RCC 7860 (cell line): ENCODE measurements around the gene COL27A1.

Experiments
- DNase-seq: peaks from one replicate; pipeline ENCODE4 v3.0.0-alpha.2; 2015; ENCODE audit warnings: low spot score
- FAIRE-seq: peaks from 2 replicates; lab custom pipeline; 2012; peaks lifted over from hg19 to GRCh38; lab: Jason Lieb, UNC

The COL27A1 gene

GRCh38 chr9:114237247-114237646, 81.9 kb downstream of the COL27A1 start:
- FAIRE-seq (no peak), DNase-seq (no peak)

DNA sequence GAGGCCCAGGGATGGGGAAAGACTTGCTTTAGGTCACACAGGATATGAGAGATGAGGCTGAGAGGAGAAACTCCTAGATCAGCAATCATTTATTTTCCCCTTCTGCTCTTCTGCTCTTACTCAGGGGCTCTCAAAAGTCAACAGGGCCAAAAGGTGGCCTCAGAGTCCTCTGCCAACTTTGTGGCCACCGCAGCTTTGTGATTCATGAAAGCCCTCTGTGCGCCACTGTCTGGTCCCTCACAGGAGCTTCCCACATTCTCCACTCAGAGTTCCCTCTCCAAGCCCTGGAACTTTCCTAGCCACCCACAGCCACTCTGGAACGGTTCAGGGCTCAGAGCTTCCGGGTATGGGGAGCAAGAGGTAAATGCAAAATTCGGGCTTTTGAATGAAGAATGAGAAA, 82.4 kb downstream of the COL27A1 start:
- DNase-seq (no peak), FAIRE-seq (no peak)

DNA sequence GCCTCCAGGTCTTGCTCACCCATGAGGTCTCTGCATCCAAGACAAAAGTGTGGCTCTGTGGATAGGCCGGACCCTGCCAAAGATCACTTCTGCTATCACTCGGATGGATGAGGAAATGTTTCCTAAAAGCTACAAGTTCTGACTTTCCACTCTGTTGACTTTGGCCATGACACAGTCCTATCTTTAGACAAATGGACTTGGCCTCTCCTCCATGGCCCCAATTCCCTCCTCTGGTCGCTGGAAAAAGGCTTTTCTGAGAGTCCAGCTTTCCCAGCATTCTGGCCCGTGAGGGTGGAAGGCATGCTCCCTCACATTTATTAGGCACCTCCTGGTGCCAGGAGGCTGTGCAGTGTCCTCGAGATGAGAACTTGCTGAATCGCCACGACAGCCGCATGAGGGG, 83.1 kb downstream of the COL27A1 start:
- DNase-seq, result no peak
- FAIRE-seq, result no peak

DNA sequence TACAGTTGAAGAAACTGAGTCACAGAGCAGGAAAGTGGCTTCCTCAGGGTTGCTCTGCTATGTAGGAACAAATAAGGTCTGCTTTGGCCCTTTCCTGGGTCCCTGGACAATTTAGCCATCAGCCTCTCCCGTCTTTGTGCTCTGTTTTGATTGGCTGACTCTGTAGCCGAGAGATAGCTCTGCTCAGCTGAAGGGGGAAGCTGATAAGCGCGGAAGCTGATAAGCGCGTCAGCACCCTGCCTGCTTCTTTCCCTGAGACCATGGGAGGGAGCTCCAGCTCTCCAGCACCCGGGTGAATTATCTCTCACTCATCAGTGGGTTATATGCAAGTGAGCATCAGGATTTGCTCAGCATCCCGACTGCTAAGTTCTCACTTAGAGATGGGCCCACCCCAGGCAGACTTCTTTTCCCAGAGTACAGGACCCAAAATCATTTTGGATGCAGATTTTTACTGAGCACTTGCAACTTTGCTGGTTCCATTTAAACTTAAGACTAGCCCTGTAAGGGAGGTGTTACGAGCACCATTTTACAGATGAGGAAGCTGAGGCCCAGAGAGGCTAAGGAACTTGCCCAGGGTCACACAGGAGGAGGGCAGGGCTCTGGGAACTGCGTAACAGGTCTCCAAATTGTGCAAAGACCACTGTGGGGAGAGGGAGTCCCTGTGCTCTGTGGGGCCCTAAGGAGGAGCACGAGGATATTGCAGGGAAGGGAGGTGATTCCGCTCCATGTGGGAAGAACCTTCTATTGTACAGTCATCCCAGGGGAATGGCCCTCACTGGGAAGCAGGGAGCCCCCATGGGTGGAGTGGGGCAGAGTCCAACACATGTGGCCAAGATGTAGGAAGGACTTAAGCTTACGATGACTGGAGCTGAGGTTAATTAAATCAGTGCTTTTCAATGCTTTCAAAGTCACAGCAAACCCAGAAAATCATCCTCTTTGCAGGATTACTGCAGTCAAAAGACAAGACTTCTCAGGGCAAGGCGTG, 83.8 kb downstream of the COL27A1 start:
- DNase-seq (peak; percentile 9), FAIRE-seq (no peak)

- DNase-seq, result no peak
- FAIRE-seq, result no peak
Measured at GRCh38 chr9:114240216-114240615, 84.9 kb downstream of the COL27A1 start.

DNA sequence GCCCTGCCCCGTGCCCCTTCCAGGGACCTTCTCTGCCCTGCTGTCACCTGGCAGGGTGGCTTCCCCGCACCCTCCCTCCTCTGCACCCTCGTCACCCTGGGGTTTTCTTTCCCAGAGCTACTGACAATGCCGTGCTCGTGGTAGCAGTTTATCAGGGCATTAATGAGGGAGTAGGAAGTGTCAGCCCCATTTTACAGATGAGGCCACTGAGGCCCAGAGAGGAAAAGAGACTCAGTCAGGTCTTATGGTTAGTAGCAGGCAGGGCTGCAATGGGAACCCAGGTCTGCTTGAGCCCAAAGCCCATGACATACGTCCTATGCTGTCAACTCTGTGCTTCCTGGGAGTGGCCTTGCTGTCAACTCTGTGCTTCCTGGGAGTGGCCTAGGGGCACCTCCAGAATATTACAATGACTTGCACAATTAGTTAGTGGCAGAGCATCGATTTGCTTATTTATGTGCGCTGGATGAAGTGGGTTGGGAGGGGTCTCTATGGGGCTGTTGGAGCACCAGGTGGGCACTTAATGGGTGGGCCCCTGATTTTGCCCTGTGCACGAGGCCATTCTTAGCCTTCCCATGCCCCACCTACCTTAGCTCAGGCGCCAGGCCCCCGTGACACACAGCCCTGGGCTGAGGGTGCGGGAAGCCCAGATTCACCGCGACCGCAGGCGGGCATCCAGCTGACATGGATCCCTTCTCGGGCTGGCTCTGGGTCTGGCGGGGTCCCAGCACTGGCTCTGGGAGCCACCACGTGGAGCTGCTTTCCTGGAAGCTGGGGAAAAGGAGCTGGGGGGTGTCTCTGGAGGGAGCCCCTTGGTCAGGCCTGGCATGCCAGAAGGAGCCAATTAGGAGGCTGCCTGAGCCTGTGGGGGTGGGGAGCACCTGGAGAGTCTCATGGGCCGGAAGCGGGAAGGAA, 85.6 kb downstream of the COL27A1 start:
- FAIRE-seq (no peak), DNase-seq (no peak)

DNA sequence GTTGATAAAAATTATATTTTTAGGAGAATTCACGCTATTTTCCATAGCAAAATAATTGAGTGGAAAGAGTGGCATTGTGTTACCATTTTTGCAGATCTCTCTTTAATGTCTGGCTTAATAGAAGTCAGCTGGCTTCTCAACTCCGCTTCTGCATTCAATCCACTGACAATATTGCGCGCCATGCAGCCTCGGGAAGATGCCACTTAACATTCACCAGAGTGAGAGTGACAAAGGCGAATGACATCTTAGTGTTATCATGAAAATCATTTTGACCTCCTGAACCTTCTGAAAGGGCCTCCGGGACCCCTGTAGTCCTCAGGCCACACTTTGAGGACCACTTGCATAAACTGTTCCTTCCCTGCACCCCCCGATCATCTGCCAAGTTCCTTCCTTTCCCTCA, 87.5 kb downstream of the COL27A1 start:
- FAIRE-seq (no peak), DNase-seq (no peak)

DNA sequence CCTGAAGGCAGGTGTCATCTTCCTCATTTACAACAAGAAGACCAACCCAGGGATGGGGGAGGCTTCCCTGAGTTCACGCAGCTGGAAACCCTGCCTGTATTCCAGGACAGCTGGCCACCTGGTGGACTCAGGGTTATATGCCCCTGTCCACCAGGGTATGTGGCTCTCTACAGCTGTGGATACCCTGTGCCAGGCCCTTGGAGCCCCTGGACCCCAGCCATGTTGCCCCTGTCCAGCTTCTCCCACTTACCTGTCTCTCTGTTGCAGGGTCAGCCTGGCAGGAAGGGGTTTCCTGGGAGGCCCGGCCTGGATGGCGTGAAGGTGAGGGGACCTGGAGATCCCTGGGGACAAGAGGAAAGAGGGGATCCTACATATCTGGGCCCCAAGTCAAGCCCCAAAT, 87.9 kb downstream of the COL27A1 start:
- DNase-seq (no peak), FAIRE-seq (no peak)

DNA sequence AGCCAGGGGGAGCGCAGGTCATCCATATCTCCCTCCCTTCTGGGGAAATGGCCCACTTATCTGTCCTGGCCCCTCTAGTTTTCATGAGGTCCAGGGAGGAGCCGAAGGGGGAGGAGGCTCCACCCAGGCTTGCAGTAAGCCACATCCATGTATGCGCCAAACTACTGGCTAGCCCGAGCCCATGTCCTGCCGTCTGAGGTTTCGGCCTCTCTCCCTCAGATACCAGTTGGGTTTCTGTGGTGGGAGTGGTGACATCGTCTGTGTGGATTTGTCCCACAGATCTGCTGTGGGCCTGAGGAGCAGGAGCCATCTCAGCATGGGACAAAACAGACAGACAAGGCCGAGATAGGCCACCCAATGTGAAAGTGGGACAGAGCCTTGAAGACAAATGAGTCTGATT, 89.2 kb downstream of the COL27A1 start:
- DNase-seq (no peak), FAIRE-seq (no peak)

- DNase-seq, result no peak
- FAIRE-seq, result no peak
Measured at GRCh38 chr9:114246558-114246957, 91.2 kb downstream of the COL27A1 start.

DNA sequence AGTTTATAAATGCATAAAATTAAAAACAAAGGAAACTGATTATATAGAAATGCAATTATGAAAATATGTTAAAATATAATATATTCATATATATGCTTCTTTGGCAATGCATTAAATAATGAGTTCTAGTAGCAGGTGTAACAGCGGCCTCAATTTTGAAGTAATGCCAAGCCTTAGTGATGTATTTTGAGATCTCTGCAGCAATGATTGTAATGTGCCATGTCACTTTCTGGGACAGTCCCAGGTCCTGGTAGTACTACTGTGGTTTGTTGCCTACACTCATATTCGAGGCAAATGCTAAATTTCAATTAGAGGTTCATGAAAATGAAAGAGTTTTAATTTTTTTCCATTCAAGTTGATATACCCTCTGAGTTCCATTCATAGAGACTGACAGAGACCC, 91.7 kb downstream of the COL27A1 start:
- DNase-seq, result no peak
- no peak for FAIRE-seq

- DNase-seq, result no peak
- FAIRE-seq, result no peak
Measured at GRCh38 chr9:114247491-114247890, 92.2 kb downstream of the COL27A1 start.

DNA sequence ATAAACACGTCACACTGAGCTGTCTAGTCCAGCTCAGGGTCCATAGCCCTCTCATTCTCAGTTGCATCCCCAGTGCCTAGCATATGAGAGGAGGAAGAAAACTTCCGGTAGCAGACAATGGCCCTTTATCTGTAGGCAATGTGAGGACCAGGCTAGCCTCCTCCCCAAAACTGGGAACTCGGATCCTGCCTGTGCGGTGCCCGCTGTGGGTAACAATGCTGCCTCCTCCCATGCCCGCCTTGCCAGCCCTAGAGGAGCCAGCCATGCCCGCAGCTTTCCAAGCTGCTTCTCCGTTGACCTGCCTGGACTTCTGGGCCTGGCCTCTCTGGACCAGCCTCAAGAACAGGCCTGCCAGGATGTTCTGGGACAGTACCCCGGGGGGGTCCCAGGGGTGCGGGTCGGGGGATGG, 93.0 kb downstream of the COL27A1 start:
- FAIRE-seq (no peak), DNase-seq (no peak)

DNA sequence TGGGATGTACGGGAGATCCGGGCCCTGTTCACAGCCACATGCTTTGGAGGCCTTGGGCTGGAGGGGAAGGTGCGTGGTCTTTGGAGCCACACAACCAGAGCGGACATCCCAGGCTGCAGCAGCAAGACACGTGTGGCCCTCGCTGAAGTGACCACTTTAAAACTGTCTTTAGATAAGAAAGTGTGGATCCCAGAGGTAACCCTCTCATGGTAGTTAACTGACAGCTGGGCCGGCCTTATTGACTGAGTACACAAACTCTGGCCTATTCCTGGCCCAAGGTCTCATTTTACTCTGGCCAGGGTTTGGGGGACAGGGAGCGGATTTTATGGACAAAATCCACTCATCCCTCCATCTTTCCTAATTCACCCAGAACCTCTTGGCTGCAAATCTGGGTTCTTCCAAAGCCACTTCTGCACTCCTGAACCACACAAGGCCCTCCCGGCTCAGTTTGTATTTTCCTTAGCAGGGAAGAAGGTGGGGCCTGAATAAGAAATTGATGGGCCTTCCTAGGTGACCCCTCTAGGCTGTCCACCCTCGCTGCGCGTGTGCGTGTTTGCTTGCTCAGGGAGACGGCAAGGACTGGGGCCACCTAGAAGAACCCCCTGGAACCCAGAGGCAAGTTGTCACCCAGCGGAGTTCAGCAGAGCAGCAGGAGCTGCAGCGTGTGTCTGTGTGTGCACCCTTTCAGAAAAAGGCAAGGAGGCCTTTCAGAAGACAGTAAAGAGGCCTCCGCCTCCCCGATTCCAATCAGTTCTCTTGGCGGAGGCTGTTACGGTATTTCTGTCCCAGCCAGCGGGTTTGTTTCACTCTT, 94.3 kb downstream of the COL27A1 start:
- DNase-seq (no peak), FAIRE-seq (no peak)

DNA sequence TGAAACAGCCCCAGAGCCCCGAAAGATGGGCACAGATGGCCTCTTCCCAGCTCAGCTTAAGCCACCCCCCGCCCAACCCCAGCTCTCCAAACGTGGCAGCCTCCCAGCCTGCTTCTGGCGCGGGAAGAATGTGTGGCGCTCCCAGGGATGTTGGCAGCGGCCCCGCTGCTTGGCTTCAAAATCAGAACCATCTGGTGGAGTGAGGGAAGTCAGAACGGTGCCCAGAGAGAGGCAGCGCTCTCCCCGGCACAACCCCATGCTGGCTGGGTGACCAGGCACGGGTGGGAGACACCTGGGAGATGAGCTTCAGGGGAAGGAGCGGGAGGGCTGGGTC, 94.9 kb downstream of the COL27A1 start:
- DNase-seq (no peak), FAIRE-seq (no peak)

DNA sequence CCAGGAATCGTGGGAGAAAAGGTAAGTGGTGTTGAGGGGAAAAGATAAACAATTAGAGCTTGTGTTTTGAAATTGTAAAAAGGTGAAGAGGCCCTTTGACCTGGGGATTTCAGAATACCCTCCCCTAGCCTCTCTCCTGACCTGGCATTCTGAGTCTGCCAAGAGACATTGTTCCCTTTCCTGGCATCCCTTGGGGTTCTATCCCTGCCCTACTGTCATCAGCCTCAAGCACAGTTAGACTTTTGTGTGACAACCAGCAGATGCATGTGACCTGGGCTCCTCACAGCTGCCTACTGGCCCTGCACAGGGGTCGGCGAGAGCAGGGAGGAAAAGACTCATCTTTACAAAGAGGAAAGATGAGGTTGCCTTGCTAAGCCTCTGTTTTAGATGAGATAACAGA, 95.3 kb downstream of the COL27A1 start:
- no peak for FAIRE-seq
- no peak for DNase-seq

DNA sequence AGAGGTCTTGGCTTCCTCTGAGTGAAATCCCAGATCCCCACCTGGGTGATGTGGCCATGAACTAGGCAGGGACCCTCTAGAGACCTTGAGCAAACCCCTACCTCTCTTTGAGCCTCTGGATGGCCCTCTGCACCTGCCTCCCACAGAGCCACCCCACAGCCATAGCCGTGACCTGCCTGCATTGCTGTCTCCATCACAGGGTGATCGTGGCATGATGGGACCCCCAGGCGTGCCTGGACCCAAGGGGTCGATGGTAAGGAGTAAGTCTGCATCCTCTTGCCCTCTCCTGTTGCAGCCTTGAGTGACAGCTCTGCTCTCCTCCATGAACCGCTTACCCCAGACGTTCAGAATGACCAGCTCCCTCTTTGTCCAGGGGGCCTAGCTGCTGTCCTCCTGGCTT, 97.1 kb downstream of the COL27A1 start:
- FAIRE-seq (no peak), DNase-seq (no peak)

GRCh38 chr9:114256827-114257328, 101.5 kb downstream of the COL27A1 start:
- DNase-seq, result no peak
- FAIRE-seq, result no peak

GRCh38 chr9:114258218-114258617, 102.9 kb downstream of the COL27A1 start:
- FAIRE-seq (no peak), DNase-seq (no peak)

GRCh38 chr9:114258866-114259797, 103.8 kb downstream of the COL27A1 start:
- FAIRE-seq (no peak), DNase-seq (no peak)
